ENCODE measurements around the gene CEBPA. TPM values are rescaled to one million over a fixed set of nuclear protein-coding genes. Genes with fewer than 3 reads are reported as not detected.

The CEBPA gene
- total and polyA plus RNA-seq, 3 donors from 2014 or later: 3.5 to 5.0 (median 4.7) TPM

DNA sequence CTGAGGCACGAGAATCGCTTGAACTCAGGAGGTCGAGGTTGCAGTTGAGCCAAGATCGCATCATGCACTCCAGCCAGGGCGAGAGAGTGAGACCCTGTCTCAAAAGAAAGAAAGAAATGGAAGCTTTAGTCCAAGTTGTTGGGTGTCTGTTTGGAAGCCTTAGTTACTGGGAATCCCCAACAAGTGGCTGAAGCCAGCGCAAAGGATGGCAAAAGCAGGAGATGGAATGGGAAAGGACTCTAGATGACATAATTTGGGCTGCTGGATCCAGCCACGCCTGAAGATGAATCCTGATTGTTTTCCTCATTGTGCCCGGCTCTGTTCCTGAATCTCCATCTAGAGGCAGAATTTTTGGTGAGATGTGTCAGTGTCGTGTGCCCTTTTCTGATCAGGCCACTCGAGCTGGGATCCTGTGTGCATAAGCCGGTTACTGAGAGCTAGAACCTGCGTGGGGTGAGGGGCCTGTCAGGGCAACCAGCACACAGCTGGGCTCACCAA lies 18.1 kb downstream of the CEBPA start:
- H3K9me3 ChIP-seq: no peaks in the 10 kb centered on the region
- 90 to 91% methylated on average over 12 of the region's 12 CpGs for WGBS, 2 donors
- H3K36me3 ChIP-seq (ENCODE audit: low read depth, missing control alignments): no peaks in the 10 kb centered on the region
- DNase-seq: no peak
- no peak overlapping the region for H3K4me3 ChIP-seq
- intact Hi-C loops (cut with DNase I; ENCODE audit: low total_unique reads): no loop called here
- H3K4me1 ChIP-seq: no peaks in the 10 kb centered on the region
- H3K27ac ChIP-seq: no peak overlapping the region
- no peaks in the 10 kb centered on the region for H3K27me3 ChIP-seq
- TF ChIP-seq, protein P1, sequence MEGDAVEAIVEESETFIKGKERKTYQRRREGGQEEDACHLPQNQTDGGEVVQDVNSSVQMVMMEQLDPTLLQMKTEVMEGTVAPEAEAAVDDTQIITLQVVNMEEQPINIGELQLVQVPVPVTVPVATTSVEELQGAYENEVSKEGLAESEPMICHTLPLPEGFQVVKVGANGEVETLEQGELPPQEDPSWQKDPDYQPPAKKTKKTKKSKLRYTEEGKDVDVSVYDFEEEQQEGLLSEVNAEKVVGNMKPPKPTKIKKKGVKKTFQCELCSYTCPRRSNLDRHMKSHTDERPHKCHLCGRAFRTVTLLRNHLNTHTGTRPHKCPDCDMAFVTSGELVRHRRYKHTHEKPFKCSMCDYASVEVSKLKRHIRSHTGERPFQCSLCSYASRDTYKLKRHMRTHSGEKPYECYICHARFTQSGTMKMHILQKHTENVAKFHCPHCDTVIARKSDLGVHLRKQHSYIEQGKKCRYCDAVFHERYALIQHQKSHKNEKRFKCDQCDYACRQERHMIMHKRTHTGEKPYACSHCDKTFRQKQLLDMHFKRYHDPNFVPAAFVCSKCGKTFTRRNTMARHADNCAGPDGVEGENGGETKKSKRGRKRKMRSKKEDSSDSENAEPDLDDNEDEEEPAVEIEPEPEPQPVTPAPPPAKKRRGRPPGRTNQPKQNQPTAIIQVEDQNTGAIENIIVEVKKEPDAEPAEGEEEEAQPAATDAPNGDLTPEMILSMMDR (IDR thresholded peaks at IDR 0.05): no peak
- no peak for TF ChIP-seq POLR2A (IDR thresholded peaks at IDR 0.05)

DNA sequence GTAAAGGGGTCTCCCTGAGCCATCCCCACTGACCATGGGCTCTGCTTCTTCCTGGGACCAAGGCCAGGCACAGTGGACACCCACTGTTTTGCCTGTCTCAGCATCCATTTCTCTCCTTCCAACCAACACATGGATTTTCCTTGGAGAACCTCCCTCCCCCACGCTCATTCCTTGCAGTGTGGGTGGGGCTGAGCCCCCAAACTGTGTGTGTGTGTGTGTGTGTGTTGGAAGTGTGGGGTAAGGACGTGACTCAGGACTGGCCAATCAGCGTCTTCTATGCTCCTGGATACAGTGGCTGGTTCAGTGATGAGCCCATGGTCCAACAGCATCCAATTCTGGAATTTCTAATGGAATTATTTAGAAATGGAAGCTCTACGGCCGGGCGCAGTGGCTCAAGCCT lies 18.7 kb downstream of the CEBPA start:
- WGBS, 2 donors: 75 to 91% methylated on average over 6 of the region's 6 CpGs
- Histone ChIP-seq H3K36me3 (ENCODE audit: low read depth, missing control alignments) (no peaks in the 10 kb centered on the region), H3K27ac (no peak overlapping the region), H3K9me3 (no peaks in the 10 kb centered on the region), H3K4me3 (no peak overlapping the region), H3K27me3 (no peaks in the 10 kb centered on the region), H3K4me1 (no peaks in the 10 kb centered on the region)
- no peak for DNase-seq
- TF ChIP-seq, protein P1 (IDR thresholded peaks at IDR 0.05): no peak
- no peak for TF ChIP-seq POLR2A (IDR thresholded peaks at IDR 0.05)
- intact Hi-C loops (cut with DNase I; ENCODE audit: low total_unique reads): no loop called here

DNA sequence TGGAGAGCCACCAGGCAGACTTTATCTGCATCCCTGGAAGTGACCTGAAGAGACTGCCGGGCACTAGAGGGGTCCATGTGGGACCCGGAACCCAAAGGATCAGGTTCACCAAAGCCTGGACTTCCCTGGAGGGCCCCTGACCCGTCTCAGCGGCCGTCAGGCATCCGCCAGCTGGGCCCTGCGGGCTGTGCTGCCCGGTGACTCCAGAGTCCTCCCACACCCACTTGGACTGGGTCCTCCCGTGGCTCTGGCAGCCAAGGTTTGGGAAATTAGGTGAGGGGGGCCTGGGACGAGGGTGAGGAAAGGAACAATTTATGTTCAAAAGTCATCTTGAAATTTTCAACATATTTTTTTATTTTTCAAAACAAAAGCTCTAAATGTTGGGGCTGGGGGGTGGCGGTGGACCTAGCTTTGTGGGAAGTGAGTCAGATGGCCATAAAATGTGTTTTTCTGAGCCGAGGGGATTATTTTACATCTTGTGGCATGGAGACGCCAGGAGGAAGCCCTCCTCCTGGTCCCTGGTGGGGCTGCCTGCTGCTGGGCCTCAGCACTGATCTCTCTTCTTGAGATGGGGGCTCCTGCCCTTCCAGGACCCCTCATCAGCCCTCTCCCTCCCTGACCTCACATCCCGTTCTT lies 20.2 kb downstream of the CEBPA start:
- Histone ChIP-seq H3K27me3 (no peaks in the 10 kb centered on the region), H3K27ac (no peak overlapping the region), H3K4me1 (no peaks in the 10 kb centered on the region), H3K36me3 (ENCODE audit: low read depth, missing control alignments) (no peaks in the 10 kb centered on the region), H3K9me3 (no peaks in the 10 kb centered on the region), H3K4me3 (no peak overlapping the region)
- DNase-seq: no peak
- 58 to 76% methylated on average over 14 of the region's 14 CpGs for WGBS, 2 donors
- intact Hi-C loops (cut with DNase I; ENCODE audit: low total_unique reads): no loop called here
- TF ChIP-seq, protein P1 (IDR thresholded peaks at IDR 0.05): no peak
- no peak for TF ChIP-seq POLR2A (IDR thresholded peaks at IDR 0.05)

DNA sequence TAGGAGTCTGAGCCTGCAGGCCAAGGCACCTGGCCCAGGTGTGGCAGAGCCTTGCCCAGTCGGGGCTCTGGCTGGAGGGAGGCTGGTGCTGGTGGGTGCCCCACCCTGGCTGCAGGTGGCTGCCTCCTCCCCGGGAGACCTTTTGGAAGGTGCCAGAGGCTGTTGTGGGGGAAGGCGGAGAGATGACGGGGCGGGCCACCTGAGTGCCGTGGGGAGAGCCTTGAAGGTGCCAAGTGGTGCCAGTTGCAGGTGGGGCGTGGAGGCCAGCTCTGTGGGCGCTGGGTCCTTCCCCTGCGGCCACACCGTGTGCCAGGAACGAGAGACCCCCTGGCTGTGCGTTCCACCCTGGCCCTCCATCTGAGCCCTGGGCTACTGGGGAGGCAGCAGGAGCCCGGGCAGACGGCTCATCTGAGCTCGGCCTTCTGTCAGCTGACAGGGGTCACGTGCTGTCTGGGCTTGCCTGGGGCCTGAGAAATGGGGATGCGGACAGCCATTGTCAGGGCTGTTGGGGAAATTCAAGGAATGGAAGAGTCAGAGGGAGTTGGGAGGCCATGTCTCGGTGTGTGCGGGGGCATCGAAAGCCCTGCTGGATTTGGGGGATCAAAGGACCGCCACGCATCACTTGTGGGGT lies 20.9 kb downstream of the CEBPA start:
- Histone ChIP-seq H3K27me3 (no peaks in the 10 kb centered on the region), H3K4me1 (no peaks in the 10 kb centered on the region), H3K9me3 (no peaks in the 10 kb centered on the region), H3K36me3 (ENCODE audit: low read depth, missing control alignments) (no peaks in the 10 kb centered on the region), H3K4me3 (no peak overlapping the region), H3K27ac (no peak overlapping the region)
- intact Hi-C loops (cut with DNase I; ENCODE audit: low total_unique reads): no loop called here
- WGBS, 2 donors: 90 to 96% methylated on average over 11 to 22 of the region's 22 CpGs
- DNase-seq: no peak
- no peak for TF ChIP-seq POLR2A (IDR thresholded peaks at IDR 0.05)
- TF ChIP-seq, protein P1 (IDR thresholded peaks at IDR 0.05): no peak
